Stimulated activated CD4-positive, alpha-beta T cell treated with anti-CD3 and anti-CD28 coated beads, TNF-alpha, amount 100 ng/mL, for 48 hours (primary cell): ENCODE data around the gene SPATA31C1.
"Not testable (repeated sequence)": the region's sequence is repeated elsewhere in the genome, so short reads cannot be mapped to it uniquely, and the experiment has no call there.

ENCODE experiments used
- DNase-seq, 3 donors: peaks; one replicate each; pipeline ENCODE4 v3.0.0-alpha.2; 2020; ENCODE audit warnings: low read depth in 3 of 3

The SPATA31C1 gene

DNA sequence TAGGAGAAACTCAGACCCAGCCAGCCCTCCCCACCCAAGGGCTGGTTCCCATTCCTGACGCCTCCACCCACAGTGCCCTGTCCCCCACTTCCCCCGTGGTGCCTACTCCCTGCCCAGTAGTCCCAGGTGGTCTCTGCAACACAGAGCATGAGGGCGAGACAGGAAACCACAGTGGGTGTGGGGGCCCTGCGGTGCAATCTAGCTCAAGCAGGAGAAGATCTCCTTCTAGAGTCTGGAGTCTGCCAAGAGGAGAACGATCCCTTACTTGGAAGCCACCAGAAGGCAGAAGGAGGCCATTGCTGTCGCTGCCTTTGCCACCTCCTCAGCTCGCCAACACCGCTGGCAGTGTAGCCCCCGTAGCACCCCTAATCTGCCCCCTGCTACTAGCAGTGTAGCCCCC, 20.2 kb downstream of the SPATA31C1 start:
- DNase-seq, result not testable (repeated sequence)

DNA sequence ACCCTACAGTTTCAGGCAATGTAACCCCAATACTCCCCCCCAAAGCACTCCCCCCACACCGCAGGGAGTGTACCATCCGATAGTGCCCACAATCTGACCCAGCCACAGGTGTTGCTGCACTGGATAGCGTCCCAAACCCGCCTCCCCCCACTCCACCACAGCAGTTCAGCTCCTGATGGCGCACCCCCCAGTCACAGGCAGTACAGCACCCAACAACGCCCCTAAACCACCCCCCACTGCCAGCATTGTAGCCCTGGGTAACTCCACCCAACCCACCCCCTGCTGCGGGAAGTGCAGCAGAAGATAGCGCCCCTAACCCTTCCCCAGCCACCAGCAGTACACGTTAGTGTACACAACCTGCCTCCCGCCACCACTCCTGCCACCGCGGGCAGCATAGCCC, 20.6 kb downstream of the SPATA31C1 start:
- not testable (repeated sequence) for DNase-seq

DNA sequence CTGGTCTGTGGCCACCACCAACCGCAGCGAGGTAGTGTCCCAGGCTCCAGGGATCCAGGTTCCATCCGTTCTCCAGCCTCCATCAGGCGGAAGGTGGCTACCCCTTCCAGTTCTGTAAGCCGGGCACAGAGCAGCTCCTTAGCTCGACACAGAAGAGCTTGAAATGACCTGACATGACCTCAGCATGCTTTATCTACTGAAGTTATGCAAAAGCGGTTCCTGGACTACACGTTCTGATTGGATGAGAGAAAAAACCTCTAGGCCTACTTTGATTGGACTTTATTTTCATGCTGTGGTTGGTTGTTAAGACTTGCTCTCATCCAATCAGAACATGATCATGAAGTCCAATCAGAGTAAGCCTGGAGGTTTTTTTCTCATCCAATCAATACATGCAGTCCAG, 21.3 kb downstream of the SPATA31C1 start:
- DNase-seq, result not testable (repeated sequence)

DNA sequence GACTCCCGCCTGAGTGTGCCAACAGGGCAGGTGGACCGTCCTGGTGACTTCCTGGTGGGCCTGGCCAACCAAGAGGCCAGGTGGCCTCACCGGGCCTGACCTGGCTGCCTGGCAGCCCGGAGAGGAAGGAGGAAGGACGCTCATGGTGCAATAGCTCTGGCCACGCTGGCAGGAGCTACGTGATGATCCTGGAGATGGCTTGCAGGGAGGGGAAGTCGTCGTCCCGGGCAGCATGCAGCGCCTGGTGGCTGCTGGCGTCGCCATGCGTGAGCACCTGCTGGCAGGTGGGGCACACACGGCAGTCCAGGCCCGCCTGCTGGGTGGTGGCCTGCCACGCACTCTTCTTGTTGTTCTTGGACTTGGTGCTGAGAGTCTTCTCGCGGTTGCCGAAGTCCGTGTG, 26.3 kb downstream of the SPATA31C1 start:
- no peak for DNase-seq

DNA sequence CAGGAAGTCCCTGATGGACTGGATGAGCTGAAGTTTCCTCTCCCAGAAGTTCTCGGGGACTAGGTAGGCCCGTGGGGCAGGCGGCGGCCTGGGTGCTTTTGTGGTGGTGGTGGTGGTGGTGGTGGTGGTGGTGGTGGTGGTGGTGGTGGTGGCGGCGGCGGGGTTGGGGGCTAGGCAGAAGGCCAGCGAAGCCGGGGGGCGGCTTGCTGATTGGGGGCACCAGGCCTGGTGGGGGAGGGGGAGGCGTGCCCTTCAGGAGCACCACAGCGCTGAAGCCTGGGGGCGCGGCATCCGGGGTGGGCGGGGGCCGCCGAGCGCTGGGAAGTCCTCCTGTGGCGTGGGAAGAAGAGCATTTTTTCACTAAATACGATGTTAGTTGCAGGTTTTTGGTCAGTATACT, 26.9 kb downstream of the SPATA31C1 start:
- no peak for DNase-seq

DNA sequence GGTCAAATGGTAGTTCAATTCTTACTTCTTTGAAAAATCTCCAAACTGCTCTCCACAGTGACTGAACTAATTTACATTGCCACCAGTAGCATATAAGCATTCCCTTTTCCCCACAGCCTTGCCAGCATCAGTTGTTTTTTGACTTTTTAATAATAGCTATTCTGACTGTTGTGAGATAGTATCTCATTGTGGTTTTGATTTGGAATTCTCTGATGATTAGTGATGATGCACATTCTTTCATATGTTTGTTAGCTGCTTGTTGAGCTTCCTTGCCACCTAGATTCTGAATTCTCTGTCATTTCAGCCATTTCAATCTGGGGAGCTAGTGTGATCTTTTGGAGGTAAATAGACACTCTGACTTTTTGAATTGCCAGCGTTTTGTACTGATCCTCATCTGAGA, 32.5 kb downstream of the SPATA31C1 start:
- no peak for DNase-seq

DNA sequence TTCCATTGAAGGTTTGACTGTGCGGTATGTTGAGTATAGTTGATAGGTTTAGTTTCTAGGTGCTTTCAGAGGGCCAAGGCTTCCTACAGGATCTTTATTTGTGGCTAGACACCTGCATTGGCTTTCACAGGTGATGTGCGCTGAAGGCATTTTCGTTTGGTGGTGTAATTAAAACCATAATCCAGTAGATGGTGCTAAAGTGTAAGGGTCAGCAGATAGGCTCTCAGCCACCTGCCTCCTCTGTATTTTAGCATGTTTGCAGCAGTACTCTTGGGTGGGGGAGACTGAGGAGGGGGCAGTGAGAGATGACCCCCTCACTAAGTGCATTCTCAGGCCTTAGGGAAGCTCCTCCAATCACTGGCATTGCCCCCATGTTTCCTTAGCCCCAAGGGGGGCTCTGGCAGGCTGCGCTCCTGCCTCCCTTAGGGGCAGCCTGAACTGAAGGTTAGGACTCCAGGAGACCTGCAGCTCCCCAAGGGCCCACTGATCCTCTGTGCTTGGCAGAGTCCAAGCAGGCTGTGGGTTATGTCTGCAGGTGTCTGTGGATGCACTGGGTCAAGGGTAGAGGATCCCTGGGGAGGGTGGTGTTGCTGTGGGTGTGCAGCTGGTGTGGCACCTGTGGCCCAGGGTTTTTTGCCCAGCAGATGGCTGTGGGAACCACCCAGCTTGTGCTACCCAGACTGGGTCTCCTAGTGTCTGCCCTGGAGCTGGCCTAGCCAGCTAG, 33.2 kb downstream of the SPATA31C1 start:
- DNase-seq, result no peak

DNA sequence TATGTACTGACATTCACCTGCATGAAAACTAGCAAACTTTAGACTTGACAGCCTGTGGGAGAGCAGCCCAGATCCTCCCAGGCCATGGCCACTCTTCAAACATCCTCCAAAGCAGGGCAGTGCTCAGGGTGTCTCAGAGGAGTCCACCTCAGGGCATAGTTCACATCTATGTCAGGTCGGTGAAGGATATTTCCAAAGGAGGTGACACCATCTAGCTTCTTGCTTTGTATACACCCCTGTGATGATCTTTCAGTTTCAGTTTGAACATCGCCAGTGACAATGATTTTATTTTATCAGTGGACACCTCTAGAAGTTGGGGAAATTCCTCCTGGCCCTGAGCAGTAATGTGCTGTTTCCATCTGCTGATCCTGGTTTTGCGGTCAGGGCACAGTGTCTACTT, 36.5 kb downstream of the SPATA31C1 start:
- DNase-seq, result no peak

DNA sequence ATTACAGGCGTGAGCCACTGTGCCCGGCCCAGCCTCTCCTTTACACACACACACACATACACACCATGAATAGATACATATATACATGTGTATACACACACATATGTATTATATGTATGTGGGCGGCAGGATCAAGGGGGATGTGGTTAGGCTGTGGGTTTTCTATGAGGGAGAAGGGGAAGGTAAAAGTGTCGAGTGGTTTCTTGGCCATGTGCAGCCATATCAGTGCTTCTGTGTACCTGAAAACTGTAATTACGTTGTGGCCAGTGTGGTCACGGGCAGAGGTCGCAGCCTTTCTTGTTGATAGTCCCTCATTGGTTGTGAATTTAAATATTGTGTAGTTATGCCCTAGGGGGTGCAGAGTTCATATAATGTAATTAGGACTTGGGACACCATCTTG, 40.1 kb downstream of the SPATA31C1 start:
- DNase-seq, result no peak

DNA sequence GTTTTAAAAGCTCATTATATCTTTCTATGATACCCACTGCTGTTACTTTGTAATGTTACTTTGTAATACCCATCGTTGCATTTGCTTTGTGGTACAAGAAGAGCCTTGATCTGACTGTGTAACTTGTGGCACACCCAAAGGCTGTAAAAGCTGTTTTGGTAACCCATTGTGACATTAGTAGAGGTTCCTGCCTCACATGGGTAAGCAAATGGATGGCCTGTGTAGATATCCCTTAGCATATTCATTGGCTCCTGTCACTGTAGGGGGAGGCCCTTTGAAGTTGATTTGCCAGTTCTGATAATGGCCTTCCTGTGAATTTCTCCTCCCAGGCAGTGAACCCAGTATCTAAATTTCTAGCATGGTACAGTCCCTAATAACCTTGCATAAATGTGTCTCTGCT, 40.8 kb downstream of the SPATA31C1 start:
- no peak for DNase-seq

DNA sequence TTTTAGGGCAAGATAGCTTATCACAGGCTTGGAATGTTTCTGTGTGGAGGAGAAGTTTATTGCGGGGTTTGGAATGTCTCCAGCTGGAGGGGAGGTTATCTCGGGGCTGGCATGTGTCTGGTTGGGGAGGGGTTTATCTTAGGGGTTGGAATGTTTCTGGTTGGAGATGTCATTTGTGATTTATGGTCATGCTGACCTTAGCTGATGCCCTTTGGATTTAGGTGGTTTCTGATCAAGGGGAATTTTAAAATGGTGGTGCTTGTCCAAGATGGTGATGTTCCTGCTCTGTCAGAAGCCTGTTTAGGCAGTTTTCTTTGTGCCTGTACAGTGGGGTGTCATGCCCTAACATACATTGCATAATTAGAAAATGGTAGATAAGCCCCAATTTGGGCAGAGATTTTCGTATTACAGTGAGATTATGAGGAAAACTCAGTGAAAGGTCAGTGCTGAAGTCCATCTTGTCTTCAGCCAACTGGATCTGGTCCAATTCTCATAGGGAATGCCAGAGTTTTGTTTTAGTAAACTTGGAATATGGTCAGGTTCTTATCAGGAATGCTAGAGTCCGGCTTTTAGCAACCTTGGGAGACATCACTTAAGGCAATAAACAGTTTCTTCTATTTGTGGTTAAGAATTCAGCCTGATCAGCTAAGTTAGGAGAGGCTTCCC, 42.3 kb downstream of the SPATA31C1 start:
- no peak for DNase-seq

DNA sequence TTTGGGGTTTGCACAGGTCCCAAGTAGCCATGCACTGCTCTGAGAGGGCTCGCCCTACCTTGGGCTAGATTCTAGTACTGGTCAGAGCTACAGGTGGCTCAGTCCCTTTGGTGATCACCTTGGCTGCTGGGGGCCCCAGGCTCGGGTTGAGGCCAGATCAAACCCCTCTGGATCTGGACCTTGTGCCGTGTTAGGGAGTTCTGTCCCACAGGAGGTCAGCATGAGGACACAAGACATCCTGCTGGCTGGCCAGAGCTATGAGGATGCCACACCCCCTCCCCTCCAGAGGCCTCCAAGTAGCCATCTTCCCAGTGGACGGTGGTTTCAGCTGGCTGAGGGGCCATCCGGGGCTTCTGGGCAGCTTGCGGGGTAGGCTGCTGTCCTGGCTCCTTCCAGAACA, 46.0 kb downstream of the SPATA31C1 start:
- DNase-seq, result no peak

DNA sequence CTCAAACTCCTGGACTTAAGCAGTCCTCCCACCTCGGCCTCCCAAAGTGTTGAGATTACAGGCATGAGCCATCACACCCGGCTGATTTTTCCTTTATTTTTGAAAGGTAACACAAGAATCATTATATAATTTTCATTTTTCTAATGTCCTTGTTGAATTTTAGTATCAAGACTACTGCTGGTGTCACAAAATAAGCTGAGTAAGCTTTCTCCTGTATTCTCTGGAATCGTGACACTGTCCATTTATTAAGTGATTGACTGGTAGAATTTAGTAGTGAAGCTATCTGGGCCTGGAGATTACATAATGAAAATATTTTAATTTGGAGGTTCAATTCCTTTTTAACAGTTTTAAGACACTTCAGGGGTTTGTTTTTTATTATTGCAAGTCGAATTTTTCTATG, 47.1 kb downstream of the SPATA31C1 start:
- DNase-seq, result no peak

DNA sequence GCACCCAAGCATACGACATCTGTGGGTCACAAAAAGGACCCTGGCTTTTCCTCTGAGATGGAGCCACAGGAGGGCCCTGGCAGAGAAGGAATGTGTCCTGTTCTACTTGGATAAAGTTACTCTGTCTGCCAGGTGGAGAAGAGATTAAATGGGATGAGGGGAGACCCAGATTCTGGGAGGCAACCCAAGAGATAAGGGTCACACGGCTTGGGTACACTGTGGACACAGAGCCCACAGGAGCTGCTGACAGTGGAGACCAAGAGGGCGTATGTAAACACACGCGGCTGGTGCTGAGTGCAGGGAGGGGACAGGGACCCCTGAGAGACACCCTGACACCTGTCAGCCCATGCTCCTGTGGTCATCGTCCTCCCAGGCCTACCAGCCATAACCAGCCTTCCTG, 50.4 kb downstream of the SPATA31C1 start:
- no peak for DNase-seq

DNA sequence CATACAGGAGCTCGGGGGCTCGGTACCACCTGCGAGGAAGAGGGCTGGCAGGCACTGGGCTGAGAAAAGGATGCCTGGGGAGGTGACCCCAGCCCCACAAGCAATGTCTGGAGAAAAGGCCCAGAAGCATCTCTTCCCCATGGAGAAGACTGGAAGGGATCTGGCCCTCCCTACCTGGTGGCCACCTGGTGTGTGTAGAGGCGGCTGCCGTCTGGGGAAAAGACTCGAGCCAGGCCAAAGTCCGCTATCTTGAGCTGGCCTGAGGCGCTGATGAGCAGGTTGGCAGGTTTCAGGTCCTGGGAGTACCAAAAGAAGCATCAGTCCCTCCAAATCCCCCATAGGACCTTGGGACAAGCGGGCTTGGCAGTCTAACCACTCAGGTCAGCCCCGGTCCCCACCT, 52.8 kb downstream of the SPATA31C1 start:
- DNase-seq, result no peak

DNA sequence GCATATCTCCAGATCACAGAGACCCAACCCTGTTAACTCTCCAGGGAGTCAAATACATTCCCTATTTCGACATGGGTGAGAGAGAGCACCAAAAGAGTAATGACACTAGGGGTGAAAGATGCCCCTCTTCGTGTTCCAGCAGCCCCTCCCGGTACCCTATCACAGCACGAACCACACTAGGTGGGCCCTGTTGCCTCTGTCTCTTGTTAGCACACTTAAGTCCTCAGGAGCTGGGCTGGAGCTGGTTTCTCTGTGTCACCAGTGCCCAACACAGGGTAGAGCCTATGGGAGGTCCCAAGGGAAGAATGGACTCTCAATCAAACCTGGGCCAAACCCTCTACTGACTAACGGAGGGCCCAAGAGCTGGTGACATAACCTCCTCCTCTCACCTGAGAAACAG, 55.4 kb downstream of the SPATA31C1 start:
- DNase-seq, result no peak
